Measurements from ENCODE around the gene TRIM74. TPM values are rescaled to one million over a fixed set of nuclear protein-coding genes. Genes with fewer than 3 reads are reported as not detected.
"Not testable (repeated sequence)": the region's sequence is repeated elsewhere in the genome, so short reads cannot be mapped to it uniquely, and the experiment has no call there.

Gene TRIM74
- total RNA-seq, 2 experiments from 2014 or later = 4.1 to 4.4 TPM

- CTCF ChIA-PET; H3K4me1 ChIP-seq (ENCODE audit: insufficient read depth, low read length); DNase-seq; H3K9me3 ChIP-seq (ENCODE audit: control insufficient read depth in 1 of 2, insufficient read depth in 1 of 2, low read length in 2 of 2); ATAC-seq (ENCODE audit: poor library complexity); H3K27ac ChIP-seq (ENCODE audit: low read depth in 1 of 2, low read length in 2 of 2); intact Hi-C loops (cut with DNase I, micrococcal nuclease); H3K27ac Mint-ChIP-seq; H3K4me3 Mint-ChIP-seq; POLR2A ChIA-PET; H3K27me3 ChIP-seq (ENCODE audit: control insufficient read depth in 1 of 2, insufficient read depth in 2 of 2, low read length in 2 of 2); H3K4me3 ChIP-seq (ENCODE audit: low read length); H3K9me3 Mint-ChIP-seq; H3K4me1 Mint-ChIP-seq (ENCODE audit: low read depth); H3K27me3 Mint-ChIP-seq: not testable (repeated sequence)
- H3K36me3 Mint-ChIP-seq (ENCODE audit: low read depth) = peaks cover 20% of the 10 kb centered on the region
- H3K36me3 ChIP-seq (ENCODE audit: insufficient read depth, low read length) = peaks cover 20% of the 10 kb centered on the region
These were observed 23.7 kb downstream of the TRIM74 start for GRCh38 chr7:72945597-72945996.

DNA sequence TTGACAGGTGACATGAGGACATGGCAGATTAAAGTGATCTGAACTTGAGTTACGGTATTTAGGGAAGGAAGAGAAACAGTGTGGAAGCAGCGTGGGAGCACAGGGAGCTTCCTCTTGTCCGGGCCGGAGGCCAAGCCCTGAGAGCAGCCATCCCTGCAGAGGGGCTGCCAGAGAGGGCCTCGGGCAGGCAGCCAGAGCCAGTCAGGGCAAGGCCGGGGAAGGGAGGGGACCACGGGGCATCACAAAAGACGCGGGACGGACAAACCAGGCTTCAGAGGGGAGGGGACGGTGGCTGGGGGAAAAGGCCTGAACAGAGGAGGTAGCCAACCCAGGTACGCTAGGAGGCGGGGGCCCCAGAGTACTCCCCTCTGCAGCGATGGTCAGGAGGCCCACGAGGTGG is 24.3 kb downstream of the TRIM74 start:
- H3K4me3 ChIP-seq (ENCODE audit: low read length); H3K27me3 Mint-ChIP-seq; H3K4me1 ChIP-seq (ENCODE audit: insufficient read depth, low read length); H3K4me1 Mint-ChIP-seq (ENCODE audit: low read depth); POLR2A ChIA-PET; H3K27ac ChIP-seq (ENCODE audit: low read depth in 1 of 2, low read length in 2 of 2); H3K4me3 Mint-ChIP-seq; H3K9me3 ChIP-seq (ENCODE audit: control insufficient read depth in 1 of 2, insufficient read depth in 1 of 2, low read length in 2 of 2); H3K27me3 ChIP-seq (ENCODE audit: control insufficient read depth in 1 of 2, insufficient read depth in 2 of 2, low read length in 2 of 2); intact Hi-C loops (cut with DNase I, micrococcal nuclease); ATAC-seq (ENCODE audit: poor library complexity); H3K27ac Mint-ChIP-seq; DNase-seq; CTCF ChIA-PET; H3K9me3 Mint-ChIP-seq: not testable (repeated sequence)
- peaks cover 20% of the 10 kb centered on the region for H3K36me3 ChIP-seq (ENCODE audit: insufficient read depth, low read length)
- peaks cover 20% of the 10 kb centered on the region for H3K36me3 Mint-ChIP-seq (ENCODE audit: low read depth)

GRCh38 chr7:72942956-72943355 is 26.3 kb downstream of the TRIM74 start:
- H3K9me3 Mint-ChIP-seq; DNase-seq; H3K4me1 ChIP-seq (ENCODE audit: insufficient read depth, low read length); H3K4me3 Mint-ChIP-seq; H3K27me3 ChIP-seq (ENCODE audit: control insufficient read depth in 1 of 2, insufficient read depth in 2 of 2, low read length in 2 of 2); H3K27ac ChIP-seq (ENCODE audit: low read depth in 1 of 2, low read length in 2 of 2); H3K27ac Mint-ChIP-seq; H3K9me3 ChIP-seq (ENCODE audit: control insufficient read depth in 1 of 2, insufficient read depth in 1 of 2, low read length in 2 of 2); H3K4me3 ChIP-seq (ENCODE audit: low read length); POLR2A ChIA-PET; intact Hi-C loops (cut with DNase I, micrococcal nuclease); H3K27me3 Mint-ChIP-seq; ATAC-seq (ENCODE audit: poor library complexity); CTCF ChIA-PET: not testable (repeated sequence)
- H3K36me3 ChIP-seq (ENCODE audit: insufficient read depth, low read length) = peaks cover 12% of the 10 kb centered on the region
- Mint-ChIP-seq H3K4me1 (ENCODE audit: low read depth) (peaks cover 11% of the 10 kb centered on the region), H3K36me3 (ENCODE audit: low read depth) (peaks cover 28% of the 10 kb centered on the region)

DNA sequence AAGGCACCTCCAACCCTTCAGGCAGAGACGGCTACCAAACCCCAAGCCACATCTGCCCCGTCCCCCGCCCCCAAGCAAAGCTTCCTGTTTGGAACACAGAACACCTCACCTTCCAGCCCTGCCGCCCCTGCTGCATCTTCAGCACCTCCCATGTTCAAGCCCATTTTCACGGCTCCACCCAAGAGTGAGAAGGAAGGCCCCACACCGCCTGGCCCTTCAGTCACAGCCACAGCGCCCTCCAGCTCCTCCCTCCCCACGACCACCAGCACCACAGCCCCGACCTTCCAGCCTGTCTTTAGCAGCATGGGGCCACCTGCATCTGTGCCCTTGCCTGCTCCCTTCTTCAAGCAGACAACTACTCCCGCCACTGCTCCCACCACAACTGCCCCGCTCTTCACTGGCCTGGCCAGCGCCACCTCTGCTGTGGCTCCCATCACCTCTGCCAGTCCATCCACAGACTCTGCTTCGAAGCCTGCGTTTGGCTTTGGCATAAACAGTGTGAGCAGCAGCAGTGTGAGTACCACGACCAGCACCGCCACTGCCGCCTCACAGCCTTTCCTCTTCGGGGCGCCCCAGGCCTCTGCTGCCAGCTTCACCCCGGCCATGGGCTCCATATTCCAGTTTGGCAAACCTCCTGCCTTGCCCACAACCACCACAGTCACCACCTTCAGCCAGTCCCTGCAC is 27.1 kb downstream of the TRIM74 start:
- peak in 1 of 14 experiments; percentile 42 for DNase-seq
- H3K9me3 Mint-ChIP-seq; POLR2A ChIA-PET; H3K27me3 ChIP-seq (ENCODE audit: control insufficient read depth in 1 of 2, insufficient read depth in 2 of 2, low read length in 2 of 2); ATAC-seq (ENCODE audit: poor library complexity); H3K9me3 ChIP-seq (ENCODE audit: control insufficient read depth in 1 of 2, insufficient read depth in 1 of 2, low read length in 2 of 2); H3K27me3 Mint-ChIP-seq; intact Hi-C loops (cut with DNase I, micrococcal nuclease); H3K4me3 Mint-ChIP-seq; H3K27ac ChIP-seq (ENCODE audit: low read depth in 1 of 2, low read length in 2 of 2); H3K4me3 ChIP-seq (ENCODE audit: low read length); H3K27ac Mint-ChIP-seq; CTCF ChIA-PET: not testable (repeated sequence)
- H3K36me3 Mint-ChIP-seq (ENCODE audit: low read depth) = peaks cover 33% of the 10 kb centered on the region
- H3K4me1 ChIP-seq (ENCODE audit: insufficient read depth, low read length) = peaks cover 13% of the 10 kb centered on the region
- peaks cover 19% of the 10 kb centered on the region for H3K4me1 Mint-ChIP-seq (ENCODE audit: low read depth)
- H3K36me3 ChIP-seq (ENCODE audit: insufficient read depth, low read length) = peaks cover 12% of the 10 kb centered on the region

GRCh38 chr7:72928216-72928615 is 41.0 kb downstream of the TRIM74 start:
- CTCF ChIA-PET; H3K9me3 Mint-ChIP-seq; H3K27ac ChIP-seq (ENCODE audit: low read depth in 1 of 2, low read length in 2 of 2); DNase-seq; H3K27ac Mint-ChIP-seq; H3K27me3 ChIP-seq (ENCODE audit: control insufficient read depth in 1 of 2, insufficient read depth in 2 of 2, low read length in 2 of 2); H3K4me3 ChIP-seq (ENCODE audit: low read length); H3K9me3 ChIP-seq (ENCODE audit: control insufficient read depth in 1 of 2, insufficient read depth in 1 of 2, low read length in 2 of 2); H3K4me3 Mint-ChIP-seq; H3K27me3 Mint-ChIP-seq; ATAC-seq (ENCODE audit: poor library complexity); POLR2A ChIA-PET: not testable (repeated sequence)
- Histone ChIP-seq H3K36me3 (ENCODE audit: insufficient read depth, low read length) (peaks cover 49% of the 10 kb centered on the region), H3K4me1 (ENCODE audit: insufficient read depth, low read length) (peaks cover 17% of the 10 kb centered on the region)
- Mint-ChIP-seq H3K36me3 (ENCODE audit: low read depth) (peaks cover 66% of the 10 kb centered on the region), H3K4me1 (ENCODE audit: low read depth) (peaks cover 40% of the 10 kb centered on the region)
- intact Hi-C loops (cut with DNase I, micrococcal nuclease) = loop anchor here in 1 of 2 experiments (10.0 kb wide), 1 partner anchor 527 kb away; no protein-coding TSS in a partner anchor

GRCh38 chr7:72927791-72928190 is 41.5 kb downstream of the TRIM74 start:
- ATAC-seq (ENCODE audit: poor library complexity); H3K27ac ChIP-seq (ENCODE audit: low read depth in 1 of 2, low read length in 2 of 2); H3K9me3 ChIP-seq (ENCODE audit: control insufficient read depth in 1 of 2, insufficient read depth in 1 of 2, low read length in 2 of 2); H3K27me3 Mint-ChIP-seq; POLR2A ChIA-PET; H3K27ac Mint-ChIP-seq; H3K4me3 ChIP-seq (ENCODE audit: low read length); DNase-seq; CTCF ChIA-PET; H3K4me3 Mint-ChIP-seq; H3K9me3 Mint-ChIP-seq; H3K27me3 ChIP-seq (ENCODE audit: control insufficient read depth in 1 of 2, insufficient read depth in 2 of 2, low read length in 2 of 2): not testable (repeated sequence)
- H3K4me1 Mint-ChIP-seq (ENCODE audit: low read depth) = peaks cover 40% of the 10 kb centered on the region
- peaks cover 66% of the 10 kb centered on the region for H3K36me3 Mint-ChIP-seq (ENCODE audit: low read depth)
- H3K4me1 ChIP-seq (ENCODE audit: insufficient read depth, low read length) = peaks cover 17% of the 10 kb centered on the region
- peaks cover 49% of the 10 kb centered on the region for H3K36me3 ChIP-seq (ENCODE audit: insufficient read depth, low read length)
- intact Hi-C loops (cut with DNase I, micrococcal nuclease) = loop anchor here in 1 of 2 experiments (10.0 kb wide), 1 partner anchor 527 kb away; no protein-coding TSS in a partner anchor
